ENCODE results near the gene MARCHF10.
"Not testable (repeated sequence)": the region's sequence is repeated elsewhere in the genome, so short reads cannot be mapped to it uniquely, and the experiment has no call there.

Gene MARCHF10

GRCh38 chr17:62794666-62794971 is 13.5 kb downstream of the MARCHF10 start:
- Histone ChIP-seq H3K9ac (no peak overlapping the region), H3K36me3 (no peaks in the 10 kb centered on the region), H3K9me3 (replicated peaks in 1 of 11) (no peaks in the 10 kb centered on the region; a peak in 2 of 22 replicates), H3K4me1 (peaks cover 0 to 29% (median 9%) of the 10 kb centered on the region in 10 experiments; a peak in 14 of 20 replicates), H3K4me2 (peak overlapping the region; percentile 4 to 71 (median 13); a peak in 17 of 22 replicates), H3K4me3 (no peak overlapping the region), H3K27ac (no peak overlapping the region), H4K20me1 (no peaks in the 10 kb centered on the region), H3K27me3 (no peaks in the 10 kb centered on the region)
- no peak for TF ChIP-seq Cebpa-rat (IDR thresholded peaks at IDR 0.05)

GRCh38 chr17:62793919-62794665 is 14.0 kb downstream of the MARCHF10 start:
- Histone ChIP-seq H3K9ac (no peak overlapping the region), H3K9me3 (replicated peaks in 1 of 11) (no peaks in the 10 kb centered on the region; a peak in 2 of 22 replicates)

GRCh38 chr17:62792447-62792800 is 15.7 kb downstream of the MARCHF10 start:
- Histone ChIP-seq H3K9ac (no peak overlapping the region), H3K4me3 (no peak overlapping the region)
- TF ChIP-seq Cebpa-rat (IDR thresholded peaks at IDR 0.05): no peak

More at GRCh38 chr17:62793919-62794665, 14.0 kb downstream of the MARCHF10 start:
- H3K4me3 ChIP-seq: no peak overlapping the region
- no peak for TF ChIP-seq Cebpa-rat (IDR thresholded peaks at IDR 0.05)
- no peaks in the 10 kb centered on the region for H3K27me3 ChIP-seq
- no peak overlapping the region for H3K27ac ChIP-seq
- no peaks in the 10 kb centered on the region for H3K36me3 ChIP-seq
- peak overlapping the region; percentile 4 to 71 (median 13); a peak in 15 of 22 replicates for H3K4me2 ChIP-seq
- H4K20me1 ChIP-seq: no peaks in the 10 kb centered on the region
- H3K4me1 ChIP-seq: peaks cover 0 to 29% (median 9%) of the 10 kb centered on the region in 10 experiments; a peak in 14 of 20 replicates

GRCh38 chr17:62791767-62792446 is 16.2 kb downstream of the MARCHF10 start:
- H3K27ac ChIP-seq: no peak overlapping the region
- no peaks in the 10 kb centered on the region for H3K27me3 ChIP-seq
- no peak for TF ChIP-seq Cebpa-rat (IDR thresholded peaks at IDR 0.05)
- H4K20me1 ChIP-seq: no peaks in the 10 kb centered on the region
- H3K4me1 ChIP-seq: peaks cover 0 to 29% (median 9%) of the 10 kb centered on the region in 10 experiments; a peak in 14 of 20 replicates
- no peak overlapping the region for H3K4me3 ChIP-seq
- peak overlapping the region in 3 of 11 experiments; percentile 52 to 58 (median 52); a peak in 6 of 22 replicates for H3K4me2 ChIP-seq
- H3K9me3 ChIP-seq (replicated peaks in 1 of 11): no peaks in the 10 kb centered on the region; a peak in 2 of 22 replicates
- H3K9ac ChIP-seq: no peak overlapping the region
- H3K36me3 ChIP-seq: no peaks in the 10 kb centered on the region

More at GRCh38 chr17:62792447-62792800, 15.7 kb downstream of the MARCHF10 start:
- Histone ChIP-seq H3K36me3 (no peaks in the 10 kb centered on the region), H3K27me3 (no peaks in the 10 kb centered on the region), H4K20me1 (no peaks in the 10 kb centered on the region), H3K27ac (no peak overlapping the region), H3K4me2 (peak overlapping the region in 3 of 11 experiments; percentile 52 to 58 (median 52); a peak in 6 of 22 replicates), H3K9me3 (replicated peaks in 1 of 11) (no peaks in the 10 kb centered on the region; a peak in 2 of 22 replicates), H3K4me1 (peaks cover 0 to 29% (median 9%) of the 10 kb centered on the region in 10 experiments; a peak in 14 of 20 replicates)

- Histone ChIP-seq H3K9me3 (replicated peaks in 1 of 11) (no peaks in the 10 kb centered on the region; a peak in 2 of 22 replicates), H3K4me3 (no peak overlapping the region), H3K4me1 (peaks cover 0 to 29% (median 9%) of the 10 kb centered on the region in 10 experiments; a peak in 14 of 20 replicates), H3K4me2 (peak overlapping the region in 3 of 11 experiments; percentile 16 to 58 (median 52); a peak in 5 of 22 replicates), H3K36me3 (no peaks in the 10 kb centered on the region), H3K27me3 (no peaks in the 10 kb centered on the region), H4K20me1 (no peaks in the 10 kb centered on the region), H3K9ac (no peak overlapping the region), H3K27ac (no peak overlapping the region)
- no peak for TF ChIP-seq Cebpa-rat (IDR thresholded peaks at IDR 0.05)
Measured at GRCh38 chr17:62791235-62791734, 16.8 kb downstream of the MARCHF10 start.

GRCh38 chr17:62790564-62790986 is 17.5 kb downstream of the MARCHF10 start:
- Histone ChIP-seq H3K4me3 (no peak overlapping the region), H3K27ac (no peak overlapping the region), H3K9me3 (replicated peaks in 1 of 11) (no peaks in the 10 kb centered on the region; a peak in 3 of 22 replicates), H3K4me1 (peaks cover 0 to 29% (median 9%) of the 10 kb centered on the region in 10 experiments; a peak in 14 of 20 replicates), H3K27me3 (no peaks in the 10 kb centered on the region), H4K20me1 (no peaks in the 10 kb centered on the region), H3K36me3 (no peaks in the 10 kb centered on the region), H3K4me2 (no peak overlapping the region), H3K9ac (no peak overlapping the region)
- no peak for TF ChIP-seq Cebpa-rat (IDR thresholded peaks at IDR 0.05)

GRCh38 chr17:62787366-62787765 is 20.7 kb downstream of the MARCHF10 start:
- Histone ChIP-seq H3K27ac (no peak overlapping the region), H3K36me3 (no peaks in the 10 kb centered on the region), H4K20me1 (no peaks in the 10 kb centered on the region), H3K9me3 (replicated peaks in 1 of 11) (peaks cover 9 to 17% (median 14%) of the 10 kb centered on the region in 11 experiments; a peak in 21 of 22 replicates), H3K4me2 (no peak overlapping the region), H3K4me1 (peaks cover 0 to 17% (median 0%) of the 10 kb centered on the region in 10 experiments; a peak in 8 of 20 replicates), H3K27me3 (no peaks in the 10 kb centered on the region), H3K9ac (no peak overlapping the region), H3K4me3 (no peak overlapping the region)
- TF ChIP-seq Cebpa-rat (IDR thresholded peaks at IDR 0.05): no peak

- no peak overlapping the region for H3K4me2 ChIP-seq
- H4K20me1 ChIP-seq: no peaks in the 10 kb centered on the region
- no peaks in the 10 kb centered on the region for H3K36me3 ChIP-seq
- peaks cover 0 to 10% (median 0%) of the 10 kb centered on the region in 10 experiments; a peak in 8 of 20 replicates for H3K4me1 ChIP-seq
- H3K27me3 ChIP-seq: no peaks in the 10 kb centered on the region
- TF ChIP-seq Cebpa-rat (IDR thresholded peaks at IDR 0.05): no peak
- H3K27ac ChIP-seq: no peak overlapping the region
- no peak overlapping the region for H3K4me3 ChIP-seq
- no peak overlapping the region for H3K9ac ChIP-seq
- peaks cover 12 to 24% (median 20%) of the 10 kb centered on the region in 11 experiments; a peak in 21 of 22 replicates for H3K9me3 ChIP-seq (replicated peaks in 1 of 11)
Measured at GRCh38 chr17:62786646-62787045, 21.5 kb downstream of the MARCHF10 start.

- not testable (repeated sequence) for H3K4me1 ChIP-seq, H3K4me3 ChIP-seq, H3K27me3 ChIP-seq, H3K27ac ChIP-seq, H4K20me1 ChIP-seq, H3K4me2 ChIP-seq, H3K9ac ChIP-seq, H3K36me3 ChIP-seq
- peaks cover 12 to 24% (median 20%) of the 10 kb centered on the region in 11 experiments; a peak in 21 of 22 replicates for H3K9me3 ChIP-seq (replicated peaks in 1 of 11)
Measured at GRCh38 chr17:62785983-62786382, 22.1 kb downstream of the MARCHF10 start.
